K562 (cell line): ENCODE data around the gene VSIG2. TPM values are rescaled to one million over a fixed set of nuclear protein-coding genes. Genes with fewer than 3 reads are reported as not detected.

Experiments used
- ATF7 ChIP-seq: fragments of 450-650 bp; IDR thresholded peaks from 2 replicates; pipeline ENCODE4 v1.7.1; 2014; ENCODE audit warnings: mild to moderate bottlenecking, moderate library complexity
- FOSL1 ChIP-seq: fragments of 200-800 bp; sonication (Bioruptor generic); conservative IDR thresholded peaks from 2 replicates; pipeline ENCODE4 v1.6.1; 2016; ENCODE audit warnings: missing genetic modification characterization, missing compliant biosample characterization
- JUN ChIP-seq, 2 experiments: sonication (generic) in 1 of 2; formaldehyde crosslinking in 1 of 2; IDR thresholded peaks; 2 replicates each; pipeline versions ENCODE4 v1.6.1 to v1.8.0; 2012 to 2022; ENCODE audit warnings: borderline replicate concordance in 2 of 2, mild to moderate bottlenecking in 2 of 2, improper control_type of control experiment in 1 of 2, low read depth in 1 of 2, low read length in 1 of 2, missing genetic modification reagents in 1 of 2
- SMC3 ChIP-seq: conservative IDR thresholded peaks from 2 replicates; pipeline ENCODE4 v1.6.1; 2011; ENCODE audit warnings: low read depth, low read length, improper control_type of control experiment; ENCODE audit not compliant: insufficient read depth
- STAG1 ChIP-seq: sonication (generic); formaldehyde crosslinking; IDR thresholded peaks from 2 replicates; pipeline ENCODE4 v1.5.0; 2020; ENCODE audit warnings: missing genetic modification reagents, borderline replicate concordance
- ZNF133 ChIP-seq: fragments of 250-450 bp; sonication (Bioruptor Pico); IDR thresholded peaks from 2 replicates; pipeline ENCODE4 v1.4.0; 2020; ENCODE audit warnings: mild to moderate bottlenecking
- ZNF165 ChIP-seq: fragments of 250-450 bp; sonication (Bioruptor Pico); IDR thresholded peaks from 2 replicates; pipeline ENCODE4 v1.4.0; 2020; ENCODE audit warnings: borderline replicate concordance
- polyA plus RNA-seq, 8 experiments: library from polyadenylated mRNA; depleted of rRNA in 4 of 8; stranded (reverse) in 5 of 8; unstranded in 3 of 8; fragments of >200 nt; fragmentation: Nextera tagmentation in 2 of 8; fragmentation: Illumina TruSeq in 1 of 8; extraction: Ambion mirVana in 2 of 8; extraction: Trizol in 1 of 8; gene quantifications; 2 replicates each; pipeline versions ENCODE4 v1.2.1 to v1.2.3, GENCODE V29; 2011 to 2014; ENCODE audit warnings: inconsistent platforms in 1 of 8, missing spikeins in 1 of 8
- total RNA-seq, 7 experiments: library from RNA; depleted of rRNA in 6 of 7; stranded (reverse); fragments of >200 nt in 6 of 7; fragmentation: Illumina TruSeq in 2 of 7; extraction: Trizol in 2 of 7; gene quantifications; 2 replicates each; pipeline versions ENCODE4 v1.2.1 to v1.2.3, GENCODE V29; 2011 to 2021; ENCODE audit warnings: low replicate concordance in 1 of 7
- TF ChIP-seq, protein P1 (sequence below), 2 experiments: fragments of 450-650 bp; conservative IDR thresholded peaks; 2 replicates each; pipeline ENCODE4 v1.6.1; 2017; ENCODE audit warnings: mild to moderate bottlenecking in 2 of 2, moderate library complexity in 2 of 2
- TF ChIP-seq, protein P2 (sequence below), 2 experiments: fragments of 450-650 bp in 1 of 2; sonication (generic) in 1 of 2; formaldehyde crosslinking in 1 of 2; IDR thresholded peaks in 1 of 2; conservative IDR thresholded peaks in 1 of 2; 2 replicates each; pipeline versions ENCODE4 v1.6.1 to v1.8.1; 2016 to 2023; ENCODE audit warnings: mild to moderate bottlenecking in 2 of 2, moderate library complexity in 2 of 2, inconsistent platforms in 1 of 2, missing genetic modification reagents in 1 of 2
- TF ChIP-seq, protein P3 (sequence below): IDR thresholded peaks from 3 replicates; pipeline ENCODE4 v1.6.1; 2011; ENCODE audit warnings: borderline replicate concordance, mild to moderate bottlenecking; ENCODE audit not compliant: insufficient read length, insufficient read depth
- TF ChIP-seq, protein P4 (sequence below), 2 experiments: IDR thresholded peaks; 2 replicates each; pipeline ENCODE4 v1.6.1; 2011; ENCODE audit warnings: borderline replicate concordance in 1 of 2, control low read depth in 1 of 2, low read depth in 1 of 2, low read length in 1 of 2, mild to moderate bottlenecking in 1 of 2, mixed read lengths in 1 of 2, moderate library complexity in 1 of 2; ENCODE audit not compliant: insufficient read depth in 1 of 2, insufficient read length in 1 of 2, poor library complexity in 1 of 2, severe bottlenecking in 1 of 2; ENCODE audit errors: extremely low read depth in 1 of 2
- TF ChIP-seq, protein P5 (sequence below): fragments of 450-650 bp; IDR thresholded peaks from 2 replicates; pipeline ENCODE4 v1.6.1; 2016
- TF ChIP-seq, protein P6 (sequence below): fragments of 250-450 bp; sonication (Bioruptor Pico); IDR thresholded peaks from 2 replicates; pipeline ENCODE4 v1.4.0; 2020; ENCODE audit warnings: mild to moderate bottlenecking, moderate library complexity, borderline replicate concordance

VSIG2 gene
- total and polyA plus RNA-seq, 9 of the 15 experiments (the other 6 are each of a cell fraction or from before 2014, with no cell fraction given) = not detected

DNA sequence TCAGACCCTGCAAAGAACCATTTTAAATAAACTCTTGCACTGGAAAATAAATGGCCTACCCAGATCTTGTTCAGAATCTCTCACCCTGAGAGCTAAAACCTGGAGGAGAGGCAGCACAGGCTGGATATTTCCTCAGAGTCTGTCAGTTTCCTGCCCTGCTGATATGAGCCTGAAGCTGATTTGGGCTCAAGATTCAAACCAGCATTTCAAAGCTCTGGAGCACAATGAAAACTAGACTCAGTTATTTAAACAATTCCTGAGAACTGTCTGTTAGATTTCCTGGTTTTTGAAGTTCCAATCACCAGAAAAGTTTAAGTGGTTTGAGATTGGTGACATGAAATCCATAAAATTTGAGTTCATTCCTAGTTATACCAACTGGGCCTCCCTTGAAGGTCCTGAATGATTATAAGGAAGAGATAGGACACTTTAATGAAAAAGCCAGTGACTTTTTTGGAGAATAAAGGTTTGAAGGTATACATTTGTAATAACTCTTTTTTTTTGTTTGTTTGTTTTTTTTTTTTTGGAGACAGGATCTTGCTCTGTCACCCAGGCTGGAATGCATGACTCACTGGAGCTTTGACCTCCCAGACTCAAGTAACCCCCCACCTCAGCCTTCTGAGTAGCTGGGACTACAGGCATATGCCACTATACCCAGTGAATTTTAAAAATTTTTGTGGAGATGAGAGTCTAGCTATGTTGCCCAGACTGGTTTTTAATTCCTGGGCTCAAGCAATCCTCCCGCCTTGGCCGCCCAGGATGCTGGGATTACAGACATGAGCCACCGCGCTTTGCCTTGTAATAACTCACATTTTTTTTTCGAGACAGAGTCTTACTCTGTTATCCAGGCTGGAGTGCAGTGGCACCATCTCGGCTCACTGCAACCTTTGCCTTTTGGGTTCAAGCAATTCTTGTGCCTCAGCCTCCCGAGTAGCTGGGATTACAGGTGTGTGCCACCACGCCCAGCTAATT lies 18.0 kb upstream of the VSIG2 start (continued):
- TF ChIP-seq ZNF133 (CRISPR knock-in tag) (no peak), FOSL1 (peak; percentile 84), ATF7 (no peak), STAG1 (CRISPR knock-in tag) (no peak), JUN (IDR thresholded peaks at IDR 0.05; ENCODE audit: borderline replicate concordance, low read depth, low read length) (peak; percentile 64; the same call in 1 of the 2 replicates), JUN (CRISPR knock-in tag; IDR thresholded peaks at IDR 0.05; ENCODE audit: borderline replicate concordance) (no peak), ZNF165 (CRISPR knock-in tag) (no peak), SMC3 (no peak)
- TF ChIP-seq, protein P1, sequence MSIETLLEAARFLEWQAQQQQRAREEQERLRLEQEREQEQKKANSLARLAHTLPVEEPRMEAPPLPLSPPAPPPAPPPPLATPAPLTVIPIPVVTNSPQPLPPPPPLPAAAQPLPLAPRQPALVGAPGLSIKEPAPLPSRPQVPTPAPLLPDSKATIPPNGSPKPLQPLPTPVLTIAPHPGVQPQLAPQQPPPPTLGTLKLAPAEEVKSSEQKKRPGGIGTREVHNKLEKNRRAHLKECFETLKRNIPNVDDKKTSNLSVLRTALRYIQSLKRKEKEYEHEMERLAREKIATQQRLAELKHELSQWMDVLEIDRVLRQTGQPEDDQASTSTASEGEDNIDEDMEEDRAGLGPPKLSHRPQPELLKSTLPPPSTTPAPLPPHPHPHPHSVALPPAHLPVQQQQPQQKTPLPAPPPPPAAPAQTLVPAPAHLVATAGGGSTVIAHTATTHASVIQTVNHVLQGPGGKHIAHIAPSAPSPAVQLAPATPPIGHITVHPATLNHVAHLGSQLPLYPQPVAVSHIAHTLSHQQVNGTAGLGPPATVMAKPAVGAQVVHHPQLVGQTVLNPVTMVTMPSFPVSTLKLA (conservative IDR thresholded peaks at IDR 0.05) = no peak
- TF ChIP-seq, protein P2, sequence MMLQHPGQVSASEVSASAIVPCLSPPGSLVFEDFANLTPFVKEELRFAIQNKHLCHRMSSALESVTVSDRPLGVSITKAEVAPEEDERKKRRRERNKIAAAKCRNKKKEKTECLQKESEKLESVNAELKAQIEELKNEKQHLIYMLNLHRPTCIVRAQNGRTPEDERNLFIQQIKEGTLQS (IDR thresholded peaks at IDR 0.05) = peak; percentile 72
- TF ChIP-seq, protein P2 (CRISPR knock-in tag; conservative IDR thresholded peaks at IDR 0.05) = no peak
- TF ChIP-seq, protein P3, sequence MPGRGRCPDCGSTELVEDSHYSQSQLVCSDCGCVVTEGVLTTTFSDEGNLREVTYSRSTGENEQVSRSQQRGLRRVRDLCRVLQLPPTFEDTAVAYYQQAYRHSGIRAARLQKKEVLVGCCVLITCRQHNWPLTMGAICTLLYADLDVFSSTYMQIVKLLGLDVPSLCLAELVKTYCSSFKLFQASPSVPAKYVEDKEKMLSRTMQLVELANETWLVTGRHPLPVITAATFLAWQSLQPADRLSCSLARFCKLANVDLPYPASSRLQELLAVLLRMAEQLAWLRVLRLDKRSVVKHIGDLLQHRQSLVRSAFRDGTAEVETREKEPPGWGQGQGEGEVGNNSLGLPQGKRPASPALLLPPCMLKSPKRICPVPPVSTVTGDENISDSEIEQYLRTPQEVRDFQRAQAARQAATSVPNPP = no peak
- TF ChIP-seq, protein P4, sequence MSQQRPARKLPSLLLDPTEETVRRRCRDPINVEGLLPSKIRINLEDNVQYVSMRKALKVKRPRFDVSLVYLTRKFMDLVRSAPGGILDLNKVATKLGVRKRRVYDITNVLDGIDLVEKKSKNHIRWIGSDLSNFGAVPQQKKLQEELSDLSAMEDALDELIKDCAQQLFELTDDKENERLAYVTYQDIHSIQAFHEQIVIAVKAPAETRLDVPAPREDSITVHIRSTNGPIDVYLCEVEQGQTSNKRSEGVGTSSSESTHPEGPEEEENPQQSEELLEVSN (IDR thresholded peaks at IDR 0.05; ENCODE audit: borderline replicate concordance in 1 of 2, extremely low read depth in 1 of 2, insufficient read depth in 1 of 2, insufficient read length in 1 of 2, low read depth in 1 of 2, low read length in 1 of 2, poor library complexity in 1 of 2, severe bottlenecking in 1 of 2) = no peak
- TF ChIP-seq, protein P5, sequence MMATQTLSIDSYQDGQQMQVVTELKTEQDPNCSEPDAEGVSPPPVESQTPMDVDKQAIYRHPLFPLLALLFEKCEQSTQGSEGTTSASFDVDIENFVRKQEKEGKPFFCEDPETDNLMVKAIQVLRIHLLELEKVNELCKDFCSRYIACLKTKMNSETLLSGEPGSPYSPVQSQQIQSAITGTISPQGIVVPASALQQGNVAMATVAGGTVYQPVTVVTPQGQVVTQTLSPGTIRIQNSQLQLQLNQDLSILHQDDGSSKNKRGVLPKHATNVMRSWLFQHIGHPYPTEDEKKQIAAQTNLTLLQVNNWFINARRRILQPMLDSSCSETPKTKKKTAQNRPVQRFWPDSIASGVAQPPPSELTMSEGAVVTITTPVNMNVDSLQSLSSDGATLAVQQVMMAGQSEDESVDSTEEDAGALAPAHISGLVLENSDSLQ = no peak
- TF ChIP-seq, protein P6, sequence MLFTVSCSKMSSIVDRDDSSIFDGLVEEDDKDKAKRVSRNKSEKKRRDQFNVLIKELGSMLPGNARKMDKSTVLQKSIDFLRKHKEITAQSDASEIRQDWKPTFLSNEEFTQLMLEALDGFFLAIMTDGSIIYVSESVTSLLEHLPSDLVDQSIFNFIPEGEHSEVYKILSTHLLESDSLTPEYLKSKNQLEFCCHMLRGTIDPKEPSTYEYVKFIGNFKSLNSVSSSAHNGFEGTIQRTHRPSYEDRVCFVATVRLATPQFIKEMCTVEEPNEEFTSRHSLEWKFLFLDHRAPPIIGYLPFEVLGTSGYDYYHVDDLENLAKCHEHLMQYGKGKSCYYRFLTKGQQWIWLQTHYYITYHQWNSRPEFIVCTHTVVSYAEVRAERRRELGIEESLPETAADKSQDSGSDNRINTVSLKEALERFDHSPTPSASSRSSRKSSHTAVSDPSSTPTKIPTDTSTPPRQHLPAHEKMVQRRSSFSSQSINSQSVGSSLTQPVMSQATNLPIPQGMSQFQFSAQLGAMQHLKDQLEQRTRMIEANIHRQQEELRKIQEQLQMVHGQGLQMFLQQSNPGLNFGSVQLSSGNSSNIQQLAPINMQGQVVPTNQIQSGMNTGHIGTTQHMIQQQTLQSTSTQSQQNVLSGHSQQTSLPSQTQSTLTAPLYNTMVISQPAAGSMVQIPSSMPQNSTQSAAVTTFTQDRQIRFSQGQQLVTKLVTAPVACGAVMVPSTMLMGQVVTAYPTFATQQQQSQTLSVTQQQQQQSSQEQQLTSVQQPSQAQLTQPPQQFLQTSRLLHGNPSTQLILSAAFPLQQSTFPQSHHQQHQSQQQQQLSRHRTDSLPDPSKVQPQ (CRISPR knock-in tag) = no peak
